Panc1 (cell line): ENCODE measurements around the gene LAMA5. TPM values are rescaled to one million over a fixed set of nuclear protein-coding genes. Genes with fewer than 3 reads are reported as not detected.
A peak's percentile ranks its signal among the peaks of the same experiment; 100 is the strongest.

Experiments used
- ATAC-seq: fragments of 200-7000 bp; cut with Tn5 transposase; 2 replicates; pipeline ENCODE4 v1.9.1; 2020; ENCODE audit warnings: mild to moderate bottlenecking, moderate library complexity
- BruUV-seq: library from RNA; stranded (reverse); fragments of 400-500 nt; replicated peaks from 2 replicates; lab custom pipeline; 2021; lab: Mats Ljungman, UMichigan
- CTCF ChIA-PET: fragments of 300-600 bp; sonication (Branson Sonifier 250); formaldehyde crosslinking; loops from one replicate; lab custom pipeline; 2022; ENCODE audit warnings: antibody characterized with exemption; lab: Charles Lee
- POLR2A ChIA-PET: fragments of 300-600 bp; sonication (Branson Sonifier 250); formaldehyde crosslinking; loops from one replicate; lab custom pipeline; 2022; ENCODE audit warnings: antibody characterized with exemption; lab: Charles Lee
- DNase-seq: peaks from one replicate; pipeline ENCODE4 v3.0.0-alpha.2; 2010; ENCODE audit warnings: low read depth, low spot score
- H3K27ac ChIP-seq: 2 replicates; pipeline ENCODE4 v1.5.1; 2011; ENCODE audit warnings: mild to moderate bottlenecking, low read length, inconsistent platforms
- H3K27me3 ChIP-seq: fragments of 200-500 bp; sonication (Bioruptor generic); 2 replicates; pipeline ENCODE4 v1.6.0; 2014; ENCODE audit warnings: low read length, inconsistent platforms; ENCODE audit not compliant: control insufficient read depth, insufficient read depth
- H3K36me3 ChIP-seq: fragments of 200-500 bp; sonication (Bioruptor generic); 2 replicates; pipeline ENCODE4 v1.5.1; 2014; ENCODE audit warnings: inconsistent platforms, mild to moderate bottlenecking, low read length, moderate library complexity; ENCODE audit not compliant: control insufficient read depth, insufficient read depth
- H3K4me1 ChIP-seq: 2 replicates; pipeline ENCODE4 v1.5.1; 2011; ENCODE audit warnings: inconsistent platforms, mild to moderate bottlenecking, low read length, moderate library complexity; ENCODE audit not compliant: control insufficient read depth, insufficient read depth
- H3K4me3 ChIP-seq, 2 experiments: 2 replicates each; pipeline ENCODE4 v1.5.1; 2011 to 2012; ENCODE audit warnings: low read depth in 2 of 2, low read length in 2 of 2, mild to moderate bottlenecking in 2 of 2, inconsistent platforms in 1 of 2, moderate library complexity in 1 of 2
- H3K9me3 ChIP-seq: fragments of 200-500 bp; sonication (Bioruptor generic); 2 replicates; pipeline ENCODE4 v1.5.1; 2014; ENCODE audit warnings: low read depth, mild to moderate bottlenecking, inconsistent platforms, low read length, moderate library complexity; ENCODE audit not compliant: control insufficient read depth, insufficient read depth
- CTCF ChIP-seq: fragments of 450-650 bp; IDR thresholded peaks from 2 replicates; pipeline ENCODE4 v1.5.1; 2017; ENCODE audit warnings: mild to moderate bottlenecking
- REST ChIP-seq, 2 experiments: IDR thresholded peaks; 2 replicates each; pipeline ENCODE4 v1.6.1; 2011 to 2012; ENCODE audit warnings: low read depth in 2 of 2, control low read depth in 1 of 2, low read length in 1 of 2, mild to moderate bottlenecking in 1 of 2, moderate library complexity in 1 of 2; ENCODE audit not compliant: insufficient read depth in 1 of 2
- SIN3A ChIP-seq: IDR thresholded peaks from 2 replicates; pipeline ENCODE4 v1.6.1; 2012; ENCODE audit warnings: low read depth, mild to moderate bottlenecking, low read length, moderate library complexity, borderline replicate concordance; ENCODE audit not compliant: insufficient read depth
- in situ Hi-C: cut with HindIII; loops from 2 replicates; pipeline ENCODE4 v1.10.0; 2016; ENCODE audit warnings: low sequenced_read_pairs, low pct_unique_long_range_greater_than_20kb
- intact Hi-C: fragments of 100-400 bp; cut with micrococcal nuclease; formaldehyde crosslinking; loops from one replicate; pipeline ENCODE4 v1.10.0; 2022; ENCODE audit not compliant: unreplicated experiment
- total RNA-seq: library from RNA; stranded (reverse); gene quantifications from one replicate; pipeline ENCODE4 v1.2.1, GENCODE V29; 2021; ENCODE audit not compliant: unreplicated experiment

Gene LAMA5
- total RNA-seq, 1 experiment from 2014 or later: 497 TPM

- POLR2A ChIA-PET: interaction anchor here (0.6 to 0.7 kb wide), 2 partner anchors 59 to 76 kb away, joined by 3 read pairs; partner anchors contain the start of gene RBBP8NL
- intact Hi-C loops (no loop called here), in situ Hi-C loops (no loop called here)
Observed at GRCh38 chr20:62368392-62368975, 1.4 kb upstream of the LAMA5 start.

More at GRCh38 chr20:62368392-62368975, 1.4 kb upstream of the LAMA5 start:
- H3K27ac ChIP-seq: peak overlapping the region; percentile 94
- no peaks in the 10 kb centered on the region; the same call in 1 of the 2 replicates for H3K36me3 ChIP-seq
- peak; percentile 7; the same call in 1 of the 2 replicates for ATAC-seq
- TF ChIP-seq REST (IDR thresholded peaks at IDR 0.05; ENCODE audit: insufficient read depth in 1 of 2, low read depth in 2 of 2, low read length in 1 of 2): no peak
- no peak for TF ChIP-seq CTCF
- TF ChIP-seq SIN3A: 0 out of 2 replicates have a peak, but pooled peaks have one; percentile 20
- H3K4me3 ChIP-seq: peak overlapping the region; percentile 53 to 89
- CTCF ChIA-PET: interaction anchor here (0.7 to 1.4 kb wide), 6 partner anchors 10 to 140 kb away, joined by 3 to 8 read pairs (median 6); partner anchors contain the start of gene ADRM1
- DNase-seq: no peak
- BruUV-seq: no TSS peak
- H3K27me3 ChIP-seq: no peaks in the 10 kb centered on the region
- peaks cover 69% of the 10 kb centered on the region for H3K4me1 ChIP-seq
- no peaks in the 10 kb centered on the region for H3K9me3 ChIP-seq
